ENCODE data around the gene WLS.
A peak's percentile ranks its signal among the peaks of the same experiment; 100 is the strongest.
"Not testable (repeated sequence)": the region's sequence is repeated elsewhere in the genome, so short reads cannot be mapped to it uniquely, and the experiment has no call there.

Gene WLS

DNA sequence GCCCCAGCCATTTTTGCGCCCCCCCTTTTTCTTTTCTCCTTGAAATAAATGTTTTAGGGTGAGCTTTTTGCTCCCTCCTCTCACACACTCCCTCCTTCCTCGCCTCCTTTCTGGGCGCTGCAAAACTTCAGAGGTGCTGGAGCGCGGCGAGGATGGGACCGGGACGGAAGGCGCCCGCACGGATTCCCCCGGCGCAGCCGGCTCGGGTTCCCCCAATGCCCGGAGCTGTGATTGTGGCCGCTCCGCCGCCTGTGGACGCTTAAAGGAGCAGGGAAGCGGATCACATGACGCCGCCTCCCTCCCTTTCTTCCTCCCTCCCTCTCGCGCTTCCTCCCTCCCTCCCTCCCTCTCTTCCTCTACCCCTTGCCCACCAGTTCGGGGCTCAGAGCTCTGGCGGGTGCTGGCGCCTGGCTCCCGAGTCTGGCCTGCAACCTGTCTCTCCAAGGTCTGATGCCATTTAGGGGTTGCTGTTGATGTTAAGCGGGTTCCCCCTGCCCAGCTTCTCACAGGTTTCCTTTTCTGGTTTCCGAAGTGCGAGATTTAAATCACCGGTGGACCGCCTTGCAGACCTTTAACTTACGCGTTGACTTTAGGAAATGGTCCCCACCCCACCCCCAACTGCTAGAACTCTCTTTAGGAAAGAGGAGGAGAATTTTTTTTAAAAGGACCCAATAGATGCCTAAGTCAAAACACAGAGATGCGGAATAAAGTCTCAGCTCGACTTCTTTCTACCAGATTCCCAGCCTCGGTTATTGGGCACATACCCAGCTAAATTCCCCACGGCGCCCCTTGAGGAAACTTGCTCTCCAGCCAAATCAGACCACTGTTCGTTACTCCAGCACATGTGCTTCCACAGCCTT lies at the start of gene WLS:
WLS (minus strand) TSS at position 235 of the 860 bp plus-strand sequence; CDS start at position 11, 224 bp downstream.
- peak; percentile 82 for DNase-seq (ENCODE audit: low spot score)

DNA sequence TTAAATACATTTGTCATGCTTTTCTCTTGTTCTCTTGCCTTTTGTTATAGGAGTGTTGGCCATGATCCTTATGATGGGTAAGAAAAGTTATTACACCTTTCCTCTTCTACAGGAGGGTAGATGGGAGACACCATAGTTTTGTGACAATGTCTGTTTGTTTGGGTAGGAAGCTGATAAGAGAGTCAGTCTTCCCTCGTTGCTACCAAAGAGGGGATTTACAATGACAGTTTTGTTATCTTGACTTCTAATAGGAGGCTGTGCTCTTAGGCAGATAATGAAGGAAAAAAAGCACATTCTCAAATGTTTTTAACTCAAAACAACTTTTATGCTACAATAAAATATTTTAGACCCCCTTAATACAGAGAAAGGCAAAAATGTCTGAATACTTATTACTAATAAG lies 48.0 kb upstream of the WLS start:
- DNase-seq (ENCODE audit: low spot score), result no peak

DNA sequence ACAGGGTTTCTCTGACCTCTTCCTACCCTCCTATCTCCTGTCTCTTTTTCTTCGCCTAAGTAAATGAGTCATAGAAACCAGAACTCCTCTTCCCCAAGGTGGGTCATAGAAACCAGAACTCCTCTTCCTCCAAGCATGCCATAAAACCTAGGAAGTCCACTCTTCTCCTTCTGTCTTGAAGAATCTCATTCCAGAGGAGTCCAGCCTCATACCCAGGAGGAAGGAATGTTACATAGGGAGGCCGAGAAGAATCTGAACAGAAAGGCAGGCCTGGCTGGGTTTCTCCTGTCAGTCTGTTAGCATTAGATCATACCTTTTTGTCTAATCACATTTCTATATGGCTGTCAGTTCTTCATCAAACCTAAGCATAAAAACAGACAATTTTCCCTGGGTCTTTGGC lies 47.5 kb upstream of the WLS start:
- no peak for DNase-seq (ENCODE audit: low spot score)

DNA sequence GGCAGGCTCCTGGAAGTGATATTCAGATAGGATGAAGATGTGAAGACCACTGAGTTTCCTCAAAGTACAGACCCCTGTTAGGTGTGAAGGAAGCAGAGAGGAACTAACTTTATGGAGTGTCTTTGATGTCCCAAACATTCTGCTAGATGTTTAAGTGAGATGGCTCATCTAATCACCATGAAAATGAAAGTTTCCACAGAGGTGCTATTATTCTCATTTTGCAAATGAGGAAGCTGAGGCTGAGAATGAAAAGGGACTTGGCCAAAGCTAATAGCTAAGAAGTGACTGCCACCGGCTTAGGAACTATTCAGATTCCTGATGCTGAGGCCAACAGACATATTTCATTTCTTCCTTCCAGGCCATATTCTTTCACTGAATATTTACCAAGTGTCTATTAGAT lies 45.9 kb upstream of the WLS start:
- no peak for DNase-seq (ENCODE audit: low spot score)

DNA sequence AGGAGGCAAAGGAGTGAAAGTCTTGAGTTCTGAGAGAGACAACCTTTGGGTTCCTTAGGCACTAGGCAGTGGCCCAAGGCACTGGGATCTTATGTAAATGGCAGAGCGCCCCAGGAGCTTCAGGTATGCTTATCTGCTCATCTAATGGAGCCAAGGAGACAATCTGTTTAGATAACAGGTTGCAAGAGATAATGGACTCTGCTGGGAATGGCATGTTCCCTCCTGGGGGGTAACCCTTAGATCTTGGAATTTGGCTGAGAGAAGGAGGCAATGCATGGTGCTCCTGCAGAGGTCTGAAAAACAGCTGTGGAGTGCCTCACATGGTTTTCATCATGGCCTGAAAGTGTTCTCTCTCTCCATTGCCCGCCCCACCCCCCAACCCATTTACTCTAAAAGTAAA lies 44.1 kb upstream of the WLS start:
- no peak for DNase-seq (ENCODE audit: low spot score)

DNA sequence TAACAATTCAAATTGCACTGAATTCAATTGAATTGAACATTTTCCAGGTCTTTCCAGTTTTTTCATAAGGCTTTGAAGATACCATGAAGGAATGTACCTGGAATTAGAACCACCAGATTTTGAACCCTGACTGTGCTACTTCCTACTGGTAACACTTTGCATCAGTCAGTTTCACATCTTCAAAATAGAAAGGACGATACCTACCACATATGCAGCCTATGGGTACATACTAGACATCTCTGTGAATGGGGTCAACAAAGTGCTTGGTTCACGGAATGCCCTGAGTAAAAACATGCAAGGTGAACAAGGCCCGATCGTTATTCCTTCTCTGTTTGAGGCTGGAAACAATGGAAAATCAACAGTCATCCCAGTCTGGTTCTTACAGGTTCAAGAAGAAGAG lies 41.2 kb upstream of the WLS start:
- no peak for DNase-seq (ENCODE audit: low spot score)

DNA sequence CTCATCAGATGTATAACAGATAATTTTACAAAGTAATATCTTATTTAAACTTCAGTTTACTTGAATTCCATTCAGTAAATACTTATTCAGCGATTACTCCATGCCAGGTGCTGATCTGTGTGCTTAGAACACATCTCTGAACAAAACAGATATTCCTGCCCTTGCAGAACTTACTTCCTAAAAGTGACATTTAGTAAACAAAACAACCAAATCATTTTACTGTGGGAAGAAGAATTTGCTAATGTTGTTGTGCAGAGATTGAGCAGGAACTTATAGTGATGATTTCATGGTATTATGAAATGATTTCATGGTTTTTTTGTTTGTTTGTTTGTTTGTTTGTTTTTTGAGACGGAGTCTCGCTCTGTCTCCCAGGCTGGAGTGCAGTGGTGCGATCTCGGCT lies 39.3 kb upstream of the WLS start:
- no peak for DNase-seq (ENCODE audit: low spot score)

DNA sequence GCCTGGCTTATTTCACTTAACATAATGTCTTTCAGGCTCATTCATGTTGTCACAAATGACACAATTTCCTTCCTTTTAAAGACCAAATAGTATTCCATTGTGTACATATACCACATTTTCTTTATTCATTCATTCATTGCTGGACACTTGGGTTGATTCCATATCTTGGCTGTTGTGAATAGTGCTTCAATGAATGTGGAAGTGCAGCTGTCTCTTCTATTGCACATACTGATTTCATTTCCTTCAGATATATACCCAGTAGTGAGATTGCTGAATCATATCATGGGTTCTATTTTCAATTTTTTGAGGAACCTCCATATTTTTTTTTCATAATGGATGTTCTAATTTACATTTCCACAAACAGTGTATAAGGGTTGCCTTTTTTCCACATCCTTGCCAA lies 38.6 kb upstream of the WLS start:
- no peak for DNase-seq (ENCODE audit: low spot score)

DNA sequence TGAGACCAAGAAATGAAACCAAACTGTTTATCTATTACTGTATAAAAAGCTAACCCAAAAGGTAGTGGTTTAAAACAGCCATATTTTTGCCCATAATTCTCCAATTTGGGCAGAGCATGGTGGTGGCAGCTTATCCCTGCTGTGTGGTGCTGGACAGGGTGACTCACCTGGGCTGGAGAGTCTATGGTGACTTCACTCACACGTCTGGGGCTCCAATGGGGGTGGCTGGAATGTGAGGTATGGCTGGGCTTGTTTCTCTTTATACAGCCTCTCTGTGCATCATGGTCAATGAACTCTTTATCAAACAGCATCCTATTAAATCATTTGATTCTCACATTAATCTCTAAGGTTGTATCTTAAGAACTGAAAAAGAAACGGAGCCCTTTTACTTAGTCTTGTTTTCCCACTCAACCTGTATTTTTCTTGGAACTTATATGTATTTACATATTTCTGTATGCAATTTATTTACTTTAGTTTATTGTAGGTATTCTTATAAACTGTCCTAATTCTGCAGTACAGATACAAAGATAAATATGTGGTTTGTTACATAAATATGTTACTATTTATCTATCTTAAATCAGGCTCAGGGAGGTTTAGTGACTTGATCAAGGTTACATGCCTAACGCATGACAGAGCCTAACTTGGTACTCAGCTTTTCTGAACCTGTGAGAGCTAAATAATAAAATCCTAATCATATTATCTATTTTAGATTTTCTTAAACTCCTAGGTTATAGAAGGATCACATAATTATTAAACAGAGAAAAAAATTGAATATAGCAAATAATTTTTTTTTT lies 37.5 kb upstream of the WLS start:
- DNase-seq (ENCODE audit: low spot score), result peak; percentile 31

DNA sequence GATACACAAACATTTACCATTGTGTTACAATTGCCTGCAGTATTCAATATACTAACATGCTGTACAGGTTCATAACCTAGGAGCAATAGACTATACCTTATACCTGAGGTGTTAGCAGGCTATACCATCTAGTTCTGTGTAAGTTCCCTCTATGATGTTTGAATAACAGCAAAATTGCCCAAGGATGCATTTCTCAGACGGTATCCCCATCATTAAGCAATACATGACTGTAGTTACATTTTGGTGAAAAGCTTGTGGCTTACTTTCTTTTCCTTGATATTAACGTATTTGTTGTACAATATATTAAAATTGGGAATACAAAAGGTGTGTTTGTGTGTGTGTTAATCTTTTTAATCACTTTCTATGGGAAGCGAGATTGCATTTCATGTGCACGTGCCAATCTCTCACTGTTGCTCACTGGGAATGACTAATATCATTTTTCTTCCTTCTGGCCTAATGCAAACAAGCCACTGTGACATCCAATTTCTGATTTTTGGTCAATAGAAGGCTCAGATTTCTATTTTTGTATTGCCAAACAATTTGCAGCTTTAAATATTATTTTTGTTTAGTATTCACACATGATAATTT lies 36.7 kb upstream of the WLS start:
- DNase-seq (ENCODE audit: low spot score), result no peak

DNA sequence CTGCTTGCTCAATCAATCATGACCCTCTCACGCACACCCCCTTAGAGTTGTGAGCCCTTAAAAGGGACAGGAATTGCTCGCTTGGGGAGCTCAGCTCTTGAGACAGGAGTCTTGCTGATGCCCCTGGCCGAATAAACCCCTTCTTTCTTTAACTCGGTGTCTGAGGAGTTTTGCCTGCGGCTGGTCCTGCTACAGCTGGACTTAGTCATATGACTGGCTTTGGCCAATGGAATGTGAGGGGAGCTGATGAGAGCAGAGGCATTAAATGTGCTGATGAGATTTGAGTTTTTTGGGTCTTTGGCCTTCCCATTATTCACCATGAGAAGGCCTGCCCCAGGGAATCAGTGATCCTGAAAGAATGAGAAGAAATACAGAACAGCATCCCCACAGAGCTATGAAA lies 24.5 kb upstream of the WLS start:
- DNase-seq (ENCODE audit: low spot score), result not testable (repeated sequence)

DNA sequence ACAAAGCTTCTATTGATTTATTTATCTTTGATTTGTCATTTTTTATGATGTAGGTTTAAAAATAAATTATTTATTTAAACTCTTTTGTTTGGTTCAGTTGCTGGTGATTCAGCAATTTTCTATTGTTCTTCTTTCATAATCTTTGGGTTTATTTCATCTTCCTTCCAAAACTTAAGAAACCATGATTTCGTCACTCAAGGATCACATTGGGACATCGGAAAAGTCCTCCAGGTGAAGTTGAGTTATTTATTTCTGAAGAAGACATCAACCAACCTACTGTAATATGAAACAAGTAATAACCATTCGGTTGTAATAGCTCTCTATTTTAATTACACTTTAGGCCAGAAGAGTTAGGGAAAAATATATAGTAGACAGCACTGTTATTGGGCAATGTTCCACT lies 23.0 kb upstream of the WLS start:
- DNase-seq (ENCODE audit: low spot score), result no peak

DNA sequence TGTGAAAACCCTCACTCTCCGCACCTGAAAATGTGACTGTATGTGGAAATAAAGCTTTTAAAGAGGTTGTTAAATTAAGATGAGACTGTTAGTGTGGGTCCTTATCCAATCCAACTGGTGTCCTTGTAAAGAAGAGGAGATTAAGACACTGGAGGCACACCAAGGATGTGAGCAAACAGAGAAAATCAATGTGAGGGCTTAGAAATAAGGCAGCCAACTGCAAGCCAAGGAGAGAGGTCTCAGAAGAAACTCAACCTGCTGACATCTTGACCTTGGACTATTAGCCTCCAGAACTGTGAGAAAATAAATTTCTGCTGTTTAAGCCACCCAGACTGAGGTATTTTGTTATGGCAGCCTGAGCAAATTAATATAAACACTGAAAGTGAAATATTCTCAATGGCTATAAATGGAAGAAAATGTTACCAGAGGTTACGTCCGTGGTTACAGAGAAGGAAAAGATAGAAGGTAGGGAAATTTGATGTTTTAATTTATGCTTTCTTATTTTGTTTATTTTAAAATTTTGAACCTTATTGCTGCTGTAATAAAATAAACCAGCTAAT lies 22.4 kb upstream of the WLS start:
- no peak for DNase-seq (ENCODE audit: low spot score)

DNA sequence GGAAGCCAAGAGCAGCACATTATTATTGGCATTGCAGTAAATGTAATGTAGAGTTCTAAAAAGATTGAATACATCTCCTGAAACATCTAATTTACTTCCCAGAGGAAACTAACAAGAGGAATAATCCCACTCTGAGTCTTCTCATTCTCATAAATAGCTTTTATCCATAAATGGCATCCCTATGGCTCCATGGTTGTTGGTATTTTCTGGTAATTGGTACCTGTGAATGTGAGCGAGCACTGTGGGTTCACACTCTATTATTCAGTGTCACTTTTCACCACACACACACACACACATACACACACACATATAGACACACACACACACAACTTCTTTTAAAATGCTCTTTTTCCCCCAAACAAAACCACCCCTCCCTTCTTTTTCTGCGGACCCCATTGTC lies 4.7 kb upstream of the WLS start:
- no peak for DNase-seq (ENCODE audit: low spot score)

DNA sequence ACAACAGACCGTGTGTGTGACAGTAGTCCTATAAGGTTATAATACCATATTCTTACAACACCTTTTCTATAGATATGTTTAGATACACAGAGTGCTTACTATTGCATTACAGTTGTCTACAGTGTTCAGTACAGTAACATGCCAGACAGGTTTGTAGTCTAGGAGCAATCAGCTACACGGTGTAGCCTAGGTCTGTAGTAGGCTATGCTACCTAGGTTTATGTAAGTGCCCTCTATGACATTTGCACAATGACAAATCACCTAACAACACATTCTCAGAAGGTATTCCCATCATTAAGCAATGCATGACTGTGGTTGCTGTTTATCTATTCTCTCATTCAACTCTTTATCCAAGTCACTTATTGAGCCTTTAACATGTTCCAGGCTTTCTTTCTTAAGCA lies 1.8 kb upstream of the WLS start:
- DNase-seq (ENCODE audit: low spot score), result no peak

DNA sequence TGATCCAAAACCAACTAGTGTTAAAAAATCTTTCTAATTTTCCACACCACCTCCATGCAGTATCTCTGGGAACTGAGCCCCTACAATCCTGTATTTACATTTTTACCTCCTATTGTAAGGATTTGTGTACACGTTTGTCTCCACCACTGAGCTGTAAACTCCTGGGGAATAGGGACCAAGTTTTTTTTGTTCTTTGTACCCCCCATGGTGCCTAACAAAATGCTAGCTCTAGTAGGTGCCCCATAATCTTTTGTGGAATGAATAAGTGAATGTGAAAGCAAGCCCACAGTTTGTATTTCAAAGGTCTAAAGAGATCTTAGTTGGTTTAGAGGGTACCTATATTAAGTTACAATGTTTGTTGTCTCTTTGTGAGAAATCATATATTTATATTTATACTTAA lies 879 bp upstream of the WLS start:
- no peak for DNase-seq (ENCODE audit: low spot score)

DNA sequence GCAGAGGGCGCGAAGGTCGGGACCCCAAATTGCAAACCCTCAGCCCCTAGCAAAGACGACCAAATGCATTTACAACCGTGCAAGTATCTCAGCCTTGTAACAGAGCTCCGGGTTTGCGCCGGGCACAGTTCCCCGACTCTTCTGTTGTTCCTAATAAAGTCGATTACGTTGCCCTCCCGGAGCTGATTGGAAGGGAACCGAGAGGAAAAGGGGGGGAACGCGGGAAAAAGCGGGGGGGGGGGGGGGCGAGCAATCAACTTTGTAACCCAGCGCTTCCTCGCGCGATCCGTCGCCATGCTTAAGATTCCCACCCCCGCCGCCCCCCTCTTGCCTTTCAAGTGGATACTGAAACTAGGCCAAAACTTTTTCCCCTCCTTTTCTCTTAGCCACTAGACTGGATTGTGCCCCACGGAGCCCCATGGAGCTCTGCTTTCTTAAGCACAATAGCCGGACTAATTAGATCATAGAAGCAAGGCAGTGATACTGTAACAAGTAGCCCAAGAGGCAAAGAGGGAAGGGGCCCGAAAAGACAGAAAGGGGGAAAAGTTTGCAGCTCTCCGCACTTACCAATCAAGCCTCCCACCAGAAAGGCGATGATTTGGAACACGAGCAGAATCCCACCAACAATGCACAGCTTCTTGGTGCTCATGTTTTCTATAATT lies 565 bp downstream of the WLS start:
- DNase-seq (ENCODE audit: low spot score), result peak; percentile 76

DNA sequence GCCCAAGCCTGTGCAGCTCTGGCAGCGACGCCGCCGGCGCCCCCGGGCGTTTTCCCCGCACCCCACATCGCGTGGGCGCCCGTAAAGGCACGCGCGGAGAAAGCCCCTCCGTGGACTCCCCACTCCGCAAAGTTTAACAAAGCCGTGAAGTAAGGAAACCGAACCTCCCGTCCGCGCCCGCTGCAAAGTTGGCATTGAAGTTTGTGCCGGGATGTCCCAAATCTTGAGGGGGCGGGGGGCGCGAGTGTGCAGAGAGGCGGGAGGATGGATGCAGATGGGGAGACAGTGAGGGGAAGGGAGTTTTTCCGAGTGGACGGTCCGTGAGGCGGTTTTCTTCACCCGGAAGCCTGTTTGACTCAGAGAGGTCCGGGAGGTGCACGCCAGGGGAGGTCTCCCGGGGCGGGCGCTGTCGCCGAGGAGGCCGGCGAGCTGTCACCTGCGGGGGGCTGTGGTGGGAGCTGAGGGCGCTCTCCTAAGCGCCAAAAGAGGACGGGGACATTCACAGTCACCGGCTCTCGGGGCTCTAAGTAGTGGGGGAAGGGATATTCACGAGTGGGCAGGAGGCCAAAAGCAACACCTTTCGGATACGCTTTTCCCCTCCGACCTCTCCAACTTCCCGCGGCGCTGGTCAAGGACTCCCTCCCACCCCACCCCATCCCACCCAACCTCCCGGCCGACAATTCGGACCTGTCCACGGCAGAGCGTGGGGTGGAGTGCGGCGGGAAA lies 1.3 kb downstream of the WLS start:
- DNase-seq (ENCODE audit: low spot score), result peak; percentile 43

DNA sequence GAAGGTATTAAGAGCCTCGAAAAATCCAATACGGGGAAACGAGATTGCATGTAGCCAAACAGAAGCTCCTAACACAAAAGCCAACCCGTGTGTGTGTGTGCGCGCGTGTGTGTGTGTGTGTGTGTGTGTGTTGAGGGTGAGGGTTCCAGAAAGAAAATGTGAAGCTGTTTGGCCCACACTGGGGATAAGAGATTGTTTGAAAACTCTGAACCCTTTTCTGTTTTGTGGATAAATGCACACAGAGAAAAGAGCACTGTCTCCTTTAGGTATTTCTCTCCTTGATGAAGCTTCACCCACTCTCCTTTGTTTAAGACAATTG lies 1.9 kb downstream of the WLS start:
- DNase-seq (ENCODE audit: low spot score), result no peak

DNA sequence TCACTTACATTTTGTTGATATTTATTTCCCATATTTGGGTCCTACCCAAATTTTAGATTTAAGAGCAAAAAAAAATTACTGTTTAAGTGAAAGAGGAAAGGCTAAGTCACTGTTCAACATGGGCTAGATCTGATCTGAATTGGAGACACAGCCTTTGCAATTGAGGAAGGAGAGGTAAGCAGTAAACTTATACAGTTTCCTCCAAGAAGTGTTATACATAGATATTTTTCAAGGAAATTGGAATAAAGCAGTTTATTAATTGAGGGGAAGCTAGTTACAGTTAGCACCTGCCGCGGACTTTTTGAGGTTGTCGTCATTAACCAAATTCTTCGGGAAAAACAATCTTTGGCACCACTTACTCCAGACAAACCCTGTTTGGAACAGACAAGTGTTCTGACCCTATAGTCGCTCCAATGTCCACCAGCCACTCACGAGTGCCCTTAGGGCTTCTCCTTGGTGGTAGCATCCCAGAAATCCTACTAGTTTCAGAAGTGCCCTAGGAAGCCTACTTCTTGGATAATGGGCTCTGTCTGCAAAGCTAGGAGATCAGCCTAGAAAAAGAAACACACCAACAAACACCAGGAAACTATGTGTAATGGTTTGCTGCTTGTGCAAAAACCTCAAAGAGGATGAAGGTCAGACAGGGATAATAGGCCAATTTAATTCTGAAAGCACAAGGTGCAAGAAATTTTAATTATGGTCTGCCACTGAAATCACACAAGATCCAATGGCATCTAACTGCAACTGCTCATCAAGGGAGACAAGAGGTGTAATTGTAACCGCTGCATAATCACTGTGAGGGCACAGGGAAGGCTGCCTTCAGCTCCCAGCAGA lies 2.5 kb downstream of the WLS start:
- DNase-seq (ENCODE audit: low spot score), result no peak

DNA sequence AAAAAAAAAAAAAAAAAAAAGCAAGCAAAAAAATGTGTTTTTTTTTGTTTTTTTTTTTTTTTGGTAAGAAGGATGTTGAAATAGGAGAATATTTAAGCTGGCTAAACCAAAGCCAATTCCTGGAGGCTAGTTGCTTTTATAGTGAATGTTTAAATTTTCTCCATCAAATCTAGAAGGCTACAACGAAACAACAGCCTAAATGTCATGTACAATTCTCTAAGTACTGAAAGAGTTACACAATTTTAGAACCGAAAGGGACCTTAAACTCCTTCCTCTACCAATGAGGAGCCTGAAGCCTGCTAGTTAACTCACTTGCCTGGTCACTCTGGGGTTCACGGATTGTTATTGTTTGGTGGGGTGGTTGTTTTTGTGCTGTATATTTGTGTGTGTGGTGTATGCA lies 3.5 kb downstream of the WLS start:
- peak; percentile 16 for DNase-seq (ENCODE audit: low spot score)

Measured in AG20443 (cell line).